Activated CD4-positive, alpha-beta T cell treated with anti-CD3 and anti-CD28 coated beads, Interleukin-2, amount 50 U/mL, for 16 hours (primary cell): Measurements from ENCODE around the gene PUS10.
"Not testable (repeated sequence)": the region's sequence is repeated elsewhere in the genome, so short reads cannot be mapped to it uniquely, and the experiment has no call there.

Experiments used
- DNase-seq: peaks from one replicate; pipeline ENCODE4 v3.0.0-alpha.2; 2020

The PUS10 gene

DNA sequence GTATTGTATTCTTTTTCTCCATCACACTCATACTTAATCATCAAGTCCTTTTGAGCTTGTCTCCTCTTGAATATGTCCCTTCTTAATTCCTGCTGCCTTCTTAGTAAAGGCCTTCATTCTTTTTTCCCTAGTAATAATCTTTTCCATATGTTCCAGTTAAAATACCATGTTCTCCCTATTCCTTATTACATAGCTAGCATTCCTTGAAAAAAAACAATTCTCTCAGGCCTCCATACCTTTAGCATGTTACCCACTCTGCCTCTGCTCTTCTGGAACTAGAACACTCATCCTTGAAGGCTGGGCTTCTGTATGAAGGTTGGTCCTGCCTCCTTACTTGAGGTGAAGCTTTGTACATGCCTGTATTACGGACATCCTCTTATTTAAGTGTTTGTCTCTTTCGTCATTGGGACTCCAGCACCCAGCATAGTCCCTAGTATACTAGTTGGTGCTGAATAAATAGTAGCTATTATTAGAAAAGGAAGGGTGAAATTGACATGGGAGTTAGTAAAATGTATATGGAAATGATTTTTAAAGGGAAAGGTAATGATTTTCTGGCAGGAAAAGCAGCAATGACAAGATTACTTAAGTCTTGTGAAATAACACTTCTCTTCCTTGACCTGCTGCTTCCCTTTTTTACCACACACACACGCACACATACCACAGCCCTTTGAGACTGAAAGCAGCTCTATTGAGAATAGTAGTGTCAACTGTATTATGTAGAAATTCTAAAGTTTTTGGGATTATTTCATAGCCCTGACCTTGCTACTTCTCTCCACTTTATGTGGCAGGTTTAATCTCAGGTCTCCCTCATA lies 91.1 kb downstream of the PUS10 start:
- no peak for DNase-seq

- no peak for DNase-seq
These were observed 91.9 kb downstream of the PUS10 start for GRCh38 chr2:60925994-60926740.

GRCh38 chr2:60907329-60907728 lies 110.7 kb downstream of the PUS10 start:
- no peak for DNase-seq

DNA sequence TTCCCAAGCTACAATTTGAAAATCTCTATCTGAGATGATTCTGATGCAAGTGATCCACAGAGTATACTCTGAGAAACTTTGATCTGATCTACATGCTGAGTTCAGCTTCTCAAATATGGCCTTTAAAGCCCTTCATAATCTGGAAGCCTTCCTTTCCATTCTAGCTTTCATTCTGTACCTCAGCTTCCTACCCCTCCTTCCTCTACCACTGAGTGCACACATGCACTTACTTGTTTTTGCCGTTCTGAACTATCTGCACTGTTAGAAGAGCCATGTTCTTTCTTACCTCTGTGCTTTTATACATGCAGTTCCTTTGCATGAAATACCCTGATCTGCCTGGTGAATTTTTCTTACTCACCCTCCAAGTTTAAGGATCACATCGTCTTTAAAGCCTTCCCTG lies 111.7 kb downstream of the PUS10 start:
- DNase-seq = no peak

GRCh38 chr2:60905867-60906266 lies 112.2 kb downstream of the PUS10 start:
- DNase-seq = not testable (repeated sequence)

- DNase-seq = not testable (repeated sequence)
These were observed 116.8 kb downstream of the PUS10 start for GRCh38 chr2:60901296-60901695.

- no peak for DNase-seq
These were observed 118.2 kb downstream of the PUS10 start for GRCh38 chr2:60899892-60900249.

DNA sequence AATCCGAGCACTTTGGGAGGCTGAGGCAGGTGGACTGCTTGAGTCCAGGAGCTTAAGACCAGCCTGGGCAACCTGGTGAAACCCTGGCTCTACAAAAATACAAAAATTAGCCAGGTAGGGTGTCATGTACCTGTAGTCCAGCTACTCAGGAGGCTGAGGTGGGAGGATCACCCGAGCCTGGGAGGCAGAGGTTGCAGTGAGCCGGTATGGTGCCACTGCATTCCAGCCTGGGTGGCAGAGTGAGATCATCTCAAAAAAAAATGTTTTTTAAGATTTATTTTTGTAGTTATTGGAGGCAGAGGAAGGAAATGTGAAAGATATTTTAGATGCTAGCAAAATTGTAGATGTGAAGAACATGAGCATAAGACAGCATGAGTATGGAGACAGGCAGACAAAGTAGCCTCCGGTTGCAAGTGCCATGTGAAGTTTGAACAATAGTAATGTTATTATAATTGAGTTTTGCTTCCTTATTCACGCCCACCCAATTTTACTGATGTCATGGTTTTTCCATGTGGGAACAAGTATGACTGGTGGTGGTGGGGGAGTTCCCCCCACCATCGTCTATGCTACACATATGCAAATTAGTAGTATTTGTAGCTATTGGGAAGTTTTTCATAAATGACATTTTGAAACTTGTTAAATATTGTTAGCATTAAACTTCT lies 118.7 kb downstream of the PUS10 start:
- peak; percentile 32 for DNase-seq

DNA sequence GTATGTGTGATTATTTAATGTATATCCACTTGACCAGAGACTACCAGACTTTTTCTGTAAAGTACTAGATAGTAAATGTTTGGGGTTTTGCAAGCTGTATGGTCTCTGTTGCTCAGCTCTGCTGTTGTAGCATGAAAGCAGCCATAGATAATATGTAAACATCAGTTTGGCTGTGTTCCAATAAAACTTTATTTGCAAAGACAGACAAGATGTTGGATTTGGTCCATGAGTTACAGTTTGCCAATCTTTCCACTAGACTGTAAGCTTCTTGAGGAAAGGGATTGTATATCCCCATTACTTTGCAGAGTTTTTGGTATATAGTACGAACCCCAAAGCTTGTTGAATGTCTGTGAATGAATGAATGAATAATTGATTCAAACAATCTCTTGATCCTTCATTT lies 119.5 kb downstream of the PUS10 start:
- no peak for DNase-seq
